SU-DHL-6 (cell line): ENCODE measurements around the gene DNPH1.

Source experiments
- H2AFZ ChIP-seq: fragments of 200-600 bp; sonication (generic); 2 replicates; pipeline ENCODE4 v1.6.1; 2014; ENCODE audit warnings: low read depth, mild to moderate bottlenecking, moderate library complexity, mixed read lengths, antibody characterized with exemption, low read length; ENCODE audit not compliant: severe bottlenecking
- H3F3A ChIP-seq: fragments of 200-600 bp; shearing (Covaris generic); 2 replicates; pipeline ENCODE4 v1.6.0; 2016; ENCODE audit warnings: antibody characterized with exemption, mild to moderate bottlenecking; ENCODE audit not compliant: insufficient read depth
- H3K27ac ChIP-seq: fragments of 200-600 bp; sonication (generic); 2 replicates; pipeline ENCODE4 v1.5.1; 2016; ENCODE audit warnings: low read depth, mild to moderate bottlenecking, low read length, moderate library complexity, mixed read lengths
- H3K27me3 ChIP-seq: fragments of 200-600 bp; sonication (generic), shearing (Covaris generic); 2 replicates; pipeline ENCODE4 v1.6.0; 2014; ENCODE audit warnings: mild to moderate bottlenecking, low read length
- H3K36me3 ChIP-seq: fragments of 200-600 bp; sonication (generic); 2 replicates; pipeline ENCODE4 v1.6.1; 2014; ENCODE audit warnings: mild to moderate bottlenecking, low read length, mixed read lengths
- H3K4me2 ChIP-seq: fragments of 300-600, 200-600 bp; shearing (Covaris generic), sonication (generic); 2 replicates; pipeline ENCODE4 v1.6.0; 2014; ENCODE audit warnings: low read length, low read depth, mild to moderate bottlenecking; ENCODE audit not compliant: poor library complexity, severe bottlenecking
- H3K4me3 ChIP-seq: fragments of 200-600 bp; sonication (generic); 2 replicates; pipeline ENCODE4 v1.5.1; 2014; ENCODE audit warnings: antibody characterized with exemption, low read length, mild to moderate bottlenecking, mixed read lengths; ENCODE audit not compliant: insufficient read depth, poor library complexity, severe bottlenecking
- H3K79me2 ChIP-seq: fragments of 200-600 bp; sonication (generic); 2 replicates; pipeline ENCODE4 v1.6.1; 2014; ENCODE audit warnings: mild to moderate bottlenecking, low read length, moderate library complexity; ENCODE audit not compliant: insufficient read depth
- H3K9ac ChIP-seq: fragments of 200-600 bp; sonication (generic); 2 replicates; pipeline ENCODE4 v1.7.0; 2014; ENCODE audit warnings: mild to moderate bottlenecking, low read length
- H3K9me2 ChIP-seq: fragments of 200-600 bp; sonication (generic); replicated peaks from 2 replicates; pipeline ENCODE4 v1.6.1; 2014; ENCODE audit warnings: low read length; ENCODE audit not compliant: insufficient read depth
- H3K9me3 ChIP-seq: fragments of 200-600 bp; sonication (generic); 2 replicates; pipeline ENCODE4 v1.6.1; 2014; ENCODE audit warnings: low read length, mixed read lengths; ENCODE audit not compliant: insufficient read depth
- H4K20me1 ChIP-seq: fragments of 200-600 bp; sonication (generic); 2 replicates; pipeline ENCODE4 v1.6.1; 2014; ENCODE audit warnings: low read depth, mild to moderate bottlenecking, antibody characterized with exemption, low read length, moderate library complexity, mixed read lengths
- EZH2phosphoT487 ChIP-seq: fragments of 200-600 bp; sonication (generic), shearing (Covaris generic); conservative IDR thresholded peaks from 2 replicates; pipeline ENCODE4 v1.6.1; 2018; ENCODE audit warnings: mild to moderate bottlenecking, antibody characterized with exemption, low read length, moderate library complexity, mixed read lengths
- TF ChIP-seq, protein P1 (sequence below): fragments of 200-600 bp; sonication (generic); IDR thresholded peaks from one replicate; pipeline ENCODE4 v1.5.1; 2017; ENCODE audit warnings: antibody characterized with exemption, mild to moderate bottlenecking, low read length, moderate library complexity; ENCODE audit not compliant: insufficient read depth, poor library complexity, severe bottlenecking

Gene DNPH1

GRCh38 chr6:43223175-43223574 is 6.1 kb downstream of the DNPH1 start:
- H3K36me3 ChIP-seq = peaks cover 4% of the 10 kb centered on the region

GRCh38 chr6:43222418-43223059 is 6.7 kb downstream of the DNPH1 start:
- Histone ChIP-seq H3K79me2 (peaks cover 4% of the 10 kb centered on the region; the same call in 1 of the 2 replicates), H3K27me3 (no peaks in the 10 kb centered on the region), H3K9me3 (no peaks in the 10 kb centered on the region), H3K36me3 (peaks cover 4% of the 10 kb centered on the region), H3K4me2 (no peak overlapping the region), H4K20me1 (no peaks in the 10 kb centered on the region), H3K9me2 (no peaks in the 10 kb centered on the region), H2AFZ (no peak overlapping the region), H3K27ac (peak overlapping the region; percentile 22; the same call in 1 of the 2 replicates), H3K4me3 (no peak overlapping the region), H3F3A (peaks cover 29% of the 10 kb centered on the region), H3K9ac (no peak overlapping the region)
- TF ChIP-seq, protein P1, sequence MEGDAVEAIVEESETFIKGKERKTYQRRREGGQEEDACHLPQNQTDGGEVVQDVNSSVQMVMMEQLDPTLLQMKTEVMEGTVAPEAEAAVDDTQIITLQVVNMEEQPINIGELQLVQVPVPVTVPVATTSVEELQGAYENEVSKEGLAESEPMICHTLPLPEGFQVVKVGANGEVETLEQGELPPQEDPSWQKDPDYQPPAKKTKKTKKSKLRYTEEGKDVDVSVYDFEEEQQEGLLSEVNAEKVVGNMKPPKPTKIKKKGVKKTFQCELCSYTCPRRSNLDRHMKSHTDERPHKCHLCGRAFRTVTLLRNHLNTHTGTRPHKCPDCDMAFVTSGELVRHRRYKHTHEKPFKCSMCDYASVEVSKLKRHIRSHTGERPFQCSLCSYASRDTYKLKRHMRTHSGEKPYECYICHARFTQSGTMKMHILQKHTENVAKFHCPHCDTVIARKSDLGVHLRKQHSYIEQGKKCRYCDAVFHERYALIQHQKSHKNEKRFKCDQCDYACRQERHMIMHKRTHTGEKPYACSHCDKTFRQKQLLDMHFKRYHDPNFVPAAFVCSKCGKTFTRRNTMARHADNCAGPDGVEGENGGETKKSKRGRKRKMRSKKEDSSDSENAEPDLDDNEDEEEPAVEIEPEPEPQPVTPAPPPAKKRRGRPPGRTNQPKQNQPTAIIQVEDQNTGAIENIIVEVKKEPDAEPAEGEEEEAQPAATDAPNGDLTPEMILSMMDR = no peak
- no peak for TF ChIP-seq EZH2phosphoT487

More at GRCh38 chr6:43223175-43223574, 6.1 kb downstream of the DNPH1 start:
- Histone ChIP-seq H4K20me1 (no peaks in the 10 kb centered on the region), H3K9me2 (no peaks in the 10 kb centered on the region), H3K9ac (peak overlapping the region; percentile 58; the same call in 1 of the 2 replicates), H3K27me3 (no peaks in the 10 kb centered on the region), H3F3A (peaks cover 32% of the 10 kb centered on the region), H3K9me3 (no peaks in the 10 kb centered on the region), H3K27ac (peak overlapping the region; percentile 89), H3K79me2 (peaks cover 10% of the 10 kb centered on the region), H3K4me2 (peak overlapping the region; percentile 60), H3K4me3 (no peak overlapping the region), H2AFZ (no peak overlapping the region)
- TF ChIP-seq EZH2phosphoT487 = no peak
- TF ChIP-seq, protein P1 = no peak

- no peak overlapping the region for H3K4me2 ChIP-seq
- no peaks in the 10 kb centered on the region for H4K20me1 ChIP-seq
- H3F3A ChIP-seq = peaks cover 31% of the 10 kb centered on the region
- no peaks in the 10 kb centered on the region for H3K9me2 ChIP-seq
- H3K9me3 ChIP-seq = no peaks in the 10 kb centered on the region
- H3K9ac ChIP-seq = no peak overlapping the region
- H3K27me3 ChIP-seq = no peaks in the 10 kb centered on the region
- H3K4me3 ChIP-seq = no peak overlapping the region
- TF ChIP-seq EZH2phosphoT487 = no peak
- TF ChIP-seq, protein P1 = no peak
- no peak overlapping the region for H3K27ac ChIP-seq
- H2AFZ ChIP-seq = no peak overlapping the region
- H3K36me3 ChIP-seq = peaks cover 4% of the 10 kb centered on the region
- no peaks in the 10 kb centered on the region for H3K79me2 ChIP-seq
Observed at GRCh38 chr6:43221046-43221972, 8.0 kb downstream of the DNPH1 start.
